ENCODE measurements around the gene BTBD17. TPM values are rescaled to one million over a fixed set of nuclear protein-coding genes. Genes with fewer than 3 reads are reported as not detected.
"Not testable (repeated sequence)": the region's sequence is repeated elsewhere in the genome, so short reads cannot be mapped to it uniquely, and the experiment has no call there.

Gene BTBD17
- polyA plus RNA-seq (ENCODE audit: insufficient read depth in 1 of 5, insufficient read length in 5 of 5, low replicate concordance in 1 of 5), result 1 to 10 TPM in 1 of 5 donors, under 1 TPM in 4; 0.67 to 1.9 (median 0.84) TPM
- long read RNA-seq, donor 1, partial matches to known transcripts, result 0 of 1 reads
- long read RNA-seq, donor 1, other reads (novel, unspliced or antisense), result 0 of 1 reads
- long read RNA-seq, donor 2, partial matches to known transcripts, result 0 of 1 reads
- long read RNA-seq, donor 2, other reads (novel, unspliced or antisense), result 0 of 1 reads
- long read RNA-seq, donor 3, partial matches to known transcripts, result 0 of 3 reads
- long read RNA-seq, donor 3, other reads (novel, unspliced or antisense), result 0 of 3 reads
- long read RNA-seq, donor 4, partial matches to known transcripts, result 0 of 2 reads
- long read RNA-seq, donor 4, other reads (novel, unspliced or antisense), result 0 of 2 reads
- long read RNA-seq, donor 5, result 0 reads
- long read RNA-seq, donor 6, partial matches to known transcripts, result 0 of 2 reads
- long read RNA-seq, donor 6, other reads (novel, unspliced or antisense), result 0 of 2 reads
- long read RNA-seq, donor 7, partial matches to known transcripts, result 102 of 122 reads
- long read RNA-seq, donor 7, other reads (novel, unspliced or antisense), result 17 of 122 reads
- long read RNA-seq, donor 8, result 0 reads

- no peak for DNase-seq
Observed at GRCh38 chr17:74361230-74362068, at the start of gene BTBD17. Gene BTBD17 (minus strand): TSS chr17:74361868. CDS start chr17:74361819, 49 bp downstream.

GRCh38 chr17:74410001-74410443, 48.4 kb upstream of the BTBD17 start:
- no peak for DNase-seq

GRCh38 chr17:74408815-74409214, 47.1 kb upstream of the BTBD17 start:
- no peak for DNase-seq

- DNase-seq, result no peak
Observed at GRCh38 chr17:74408262-74408661, 46.6 kb upstream of the BTBD17 start.

- DNase-seq, result no peak
Observed at GRCh38 chr17:74407384-74407783, 45.7 kb upstream of the BTBD17 start.

- not testable (repeated sequence) for DNase-seq
Observed at GRCh38 chr17:74405311-74405710, 43.6 kb upstream of the BTBD17 start.

- no peak for DNase-seq
Observed at GRCh38 chr17:74404789-74405188, 43.1 kb upstream of the BTBD17 start.

- DNase-seq, result no peak
Observed at GRCh38 chr17:74404218-74404617, 42.5 kb upstream of the BTBD17 start.

- DNase-seq, result no peak
Observed at GRCh38 chr17:74403512-74404137, 42.0 kb upstream of the BTBD17 start.

GRCh38 chr17:74402048-74402447, 40.4 kb upstream of the BTBD17 start:
- no peak for DNase-seq

GRCh38 chr17:74396567-74396966, 34.9 kb upstream of the BTBD17 start:
- DNase-seq, result no peak

- no peak for DNase-seq
Observed at GRCh38 chr17:74394977-74395376, 33.3 kb upstream of the BTBD17 start.

- DNase-seq, result no peak
Observed at GRCh38 chr17:74394275-74394950, 32.7 kb upstream of the BTBD17 start.

GRCh38 chr17:74393346-74393942, 31.8 kb upstream of the BTBD17 start:
- DNase-seq, result no peak

GRCh38 chr17:74392848-74393247, 31.2 kb upstream of the BTBD17 start:
- DNase-seq, result no peak

- no peak for DNase-seq
Observed at GRCh38 chr17:74391771-74392170, 30.1 kb upstream of the BTBD17 start.

- no peak for DNase-seq
Observed at GRCh38 chr17:74390680-74391653, 29.3 kb upstream of the BTBD17 start.

GRCh38 chr17:74389937-74390679, 28.4 kb upstream of the BTBD17 start:
- no peak for DNase-seq

Measured in right lung (tissue), 10 donors.